Measurements from ENCODE around the gene BMP10.

- TF ChIP-seq, protein P1, sequence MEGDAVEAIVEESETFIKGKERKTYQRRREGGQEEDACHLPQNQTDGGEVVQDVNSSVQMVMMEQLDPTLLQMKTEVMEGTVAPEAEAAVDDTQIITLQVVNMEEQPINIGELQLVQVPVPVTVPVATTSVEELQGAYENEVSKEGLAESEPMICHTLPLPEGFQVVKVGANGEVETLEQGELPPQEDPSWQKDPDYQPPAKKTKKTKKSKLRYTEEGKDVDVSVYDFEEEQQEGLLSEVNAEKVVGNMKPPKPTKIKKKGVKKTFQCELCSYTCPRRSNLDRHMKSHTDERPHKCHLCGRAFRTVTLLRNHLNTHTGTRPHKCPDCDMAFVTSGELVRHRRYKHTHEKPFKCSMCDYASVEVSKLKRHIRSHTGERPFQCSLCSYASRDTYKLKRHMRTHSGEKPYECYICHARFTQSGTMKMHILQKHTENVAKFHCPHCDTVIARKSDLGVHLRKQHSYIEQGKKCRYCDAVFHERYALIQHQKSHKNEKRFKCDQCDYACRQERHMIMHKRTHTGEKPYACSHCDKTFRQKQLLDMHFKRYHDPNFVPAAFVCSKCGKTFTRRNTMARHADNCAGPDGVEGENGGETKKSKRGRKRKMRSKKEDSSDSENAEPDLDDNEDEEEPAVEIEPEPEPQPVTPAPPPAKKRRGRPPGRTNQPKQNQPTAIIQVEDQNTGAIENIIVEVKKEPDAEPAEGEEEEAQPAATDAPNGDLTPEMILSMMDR (IDR thresholded peaks at IDR 0.05; ENCODE audit: low read depth, low read length, poor library complexity, severe bottlenecking), result no peak
- no peak for TF ChIP-seq EZH2phosphoT487 (IDR thresholded peaks at IDR 0.05; ENCODE audit: borderline replicate concordance, low read length)
Measured at GRCh38 chr2:68878071-68878711, 7.0 kb upstream of the BMP10 start.

Measured in DOHH2 (cell line).